NCI-H2107 (cell line): Measurements from ENCODE around the gene SEPTIN6.

Experiments used
- DNase-seq: peaks from one replicate; lab custom pipeline; 2025; lab: John Stamatoyannopoulos, UW

SEPTIN6 gene

GRCh38 chrX:119693040-119693995 is at the start of gene SEPTIN6:
SEPTIN6 (minus strand) TSS chrX:119693168; CDS start chrX:119693105, 63 bp downstream.
- DNase-seq: peak; percentile 48

GRCh38 chrX:119738742-119739141 is 45.8 kb upstream of the SEPTIN6 start:
- DNase-seq: no peak

- no peak for DNase-seq
Measured at GRCh38 chrX:119736206-119736764, 43.3 kb upstream of the SEPTIN6 start.

GRCh38 chrX:119735467-119735866 is 42.5 kb upstream of the SEPTIN6 start:
- DNase-seq: no peak

GRCh38 chrX:119734897-119735339 is 42.0 kb upstream of the SEPTIN6 start:
- peak; percentile 18 for DNase-seq

GRCh38 chrX:119729408-119730201 is 36.6 kb upstream of the SEPTIN6 start:
- DNase-seq: peak; percentile 30

GRCh38 chrX:119728487-119728886 is 35.5 kb upstream of the SEPTIN6 start:
- DNase-seq: no peak

- no peak for DNase-seq
Measured at GRCh38 chrX:119726900-119727555, 34.1 kb upstream of the SEPTIN6 start.

GRCh38 chrX:119721926-119722325 is 29.0 kb upstream of the SEPTIN6 start:
- DNase-seq: no peak

- DNase-seq: no peak
Measured at GRCh38 chrX:119721487-119721886, 28.5 kb upstream of the SEPTIN6 start.

GRCh38 chrX:119709630-119710029 is 16.7 kb upstream of the SEPTIN6 start:
- DNase-seq: no peak

- no peak for DNase-seq
Measured at GRCh38 chrX:119708936-119709335, 16.0 kb upstream of the SEPTIN6 start.

- DNase-seq: no peak
Measured at GRCh38 chrX:119706616-119707015, 13.6 kb upstream of the SEPTIN6 start.

GRCh38 chrX:119698845-119699244 is 5.9 kb upstream of the SEPTIN6 start:
- DNase-seq: no peak

GRCh38 chrX:119696251-119696890 is 3.4 kb upstream of the SEPTIN6 start:
- DNase-seq: no peak

GRCh38 chrX:119695535-119696050 is 2.6 kb upstream of the SEPTIN6 start:
- DNase-seq: no peak

GRCh38 chrX:119694601-119695534 is 1.9 kb upstream of the SEPTIN6 start:
- no peak for DNase-seq

- no peak for DNase-seq
Measured at GRCh38 chrX:119693996-119694451, 1.1 kb upstream of the SEPTIN6 start.

GRCh38 chrX:119692191-119693039 is 553 bp downstream of the SEPTIN6 start:
- no peak for DNase-seq
